GM20431 (cell line): ENCODE measurements around the gene LPP.

ENCODE experiments used
- in situ Hi-C: fragments of 300-500 bp; cut with MseI, MboI; formaldehyde crosslinking; loops from one replicate; pipeline ENCODE4 v1.15.0; 2020; ENCODE audit warnings: low sequenced_read_pairs; ENCODE audit not compliant: unreplicated experiment

The LPP gene

GRCh38 chr3:188734395-188734794 lies 580.4 kb downstream of the LPP start:
- in situ Hi-C loops, result no loop called here

GRCh38 chr3:188739511-188739910 lies 585.6 kb downstream of the LPP start:
- in situ Hi-C loops, result no loop called here

GRCh38 chr3:188740010-188740409 lies 586.1 kb downstream of the LPP start:
- in situ Hi-C loops, result no loop called here

GRCh38 chr3:188742755-188743550 lies 589.0 kb downstream of the LPP start:
- in situ Hi-C loops, result no loop called here

- in situ Hi-C loops, result no loop called here
Measured at GRCh38 chr3:188744166-188744565, 590.2 kb downstream of the LPP start.

GRCh38 chr3:188745031-188745430 lies 591.1 kb downstream of the LPP start:
- in situ Hi-C loops, result no loop called here

GRCh38 chr3:188746291-188746783 lies 592.4 kb downstream of the LPP start:
- in situ Hi-C loops, result no loop called here

- in situ Hi-C loops, result no loop called here
Measured at GRCh38 chr3:188747489-188747888, 593.5 kb downstream of the LPP start.

- in situ Hi-C loops, result no loop called here
Measured at GRCh38 chr3:188749010-188749617, 595.2 kb downstream of the LPP start.

- in situ Hi-C loops, result no loop called here
Measured at GRCh38 chr3:188749830-188750229, 595.9 kb downstream of the LPP start.

GRCh38 chr3:188750617-188751016 lies 596.7 kb downstream of the LPP start:
- in situ Hi-C loops, result no loop called here

- in situ Hi-C loops, result no loop called here
Measured at GRCh38 chr3:188752850-188753249, 598.9 kb downstream of the LPP start.

GRCh38 chr3:188754267-188754666 lies 600.3 kb downstream of the LPP start:
- in situ Hi-C loops, result no loop called here

GRCh38 chr3:188756241-188756640 lies 602.3 kb downstream of the LPP start:
- in situ Hi-C loops, result no loop called here

GRCh38 chr3:188759336-188760005 lies 605.5 kb downstream of the LPP start:
- in situ Hi-C loops, result no loop called here

- in situ Hi-C loops, result no loop called here
Measured at GRCh38 chr3:188760408-188760807, 606.5 kb downstream of the LPP start.

GRCh38 chr3:188761439-188761838 lies 607.5 kb downstream of the LPP start:
- in situ Hi-C loops, result no loop called here

- in situ Hi-C loops, result no loop called here
Measured at GRCh38 chr3:188761964-188762363, 608.0 kb downstream of the LPP start.

- in situ Hi-C loops, result no loop called here
Measured at GRCh38 chr3:188764609-188765008, 610.7 kb downstream of the LPP start.

GRCh38 chr3:188769831-188770230 lies 615.9 kb downstream of the LPP start:
- in situ Hi-C loops, result no loop called here

- in situ Hi-C loops, result no loop called here
Measured at GRCh38 chr3:188772886-188773285, 618.9 kb downstream of the LPP start.
